ENCODE data around the gene ERICH4. TPM values are rescaled to one million over a fixed set of nuclear protein-coding genes. Genes with fewer than 3 reads are reported as not detected.

The ERICH4 gene
- total RNA-seq, 4 donors from 2014 or later: 17.3 to 49.0 (median 22.3) TPM

DNA sequence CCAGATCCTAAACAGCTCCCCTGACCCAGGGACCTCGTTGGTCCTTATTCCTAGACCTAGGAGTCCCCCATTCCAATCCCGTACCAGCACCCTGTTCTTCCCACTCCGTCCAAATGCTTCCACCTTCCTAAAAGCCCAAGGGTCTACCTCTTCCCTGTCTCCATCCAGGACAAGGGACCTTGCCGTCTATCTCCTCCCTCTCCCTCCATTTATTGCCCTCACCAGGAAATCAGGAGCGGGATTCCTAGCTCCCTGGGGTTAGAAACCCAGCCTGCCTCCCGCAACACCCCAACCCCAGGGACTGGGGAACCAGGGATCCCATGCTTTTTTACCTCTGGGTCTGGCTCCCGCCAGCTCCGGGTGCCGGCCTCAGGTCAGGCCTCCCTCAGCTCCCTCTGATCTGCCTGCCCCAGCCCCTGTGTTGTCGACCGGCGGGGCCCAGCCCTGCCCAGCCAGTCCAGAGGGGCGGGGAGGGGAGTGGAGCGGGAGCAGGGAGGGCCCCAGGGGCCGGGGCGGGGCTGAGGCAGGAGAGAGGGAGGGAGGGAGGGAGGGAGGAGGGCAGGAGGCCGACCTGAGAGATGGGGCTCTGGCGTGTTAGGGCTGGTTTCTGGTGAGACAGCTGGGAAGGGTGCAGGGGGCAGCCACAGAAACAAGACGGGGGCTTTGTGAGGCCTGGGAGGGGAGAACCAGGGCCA is 15.9 kb upstream of the ERICH4 start, which contains the start of gene B3GNT8:
Gene B3GNT8, minus strand, starts transcription at position 423 of the 695 bp plus-strand sequence. CDS start 596 bp downstream, outside the sequence.
- peak; percentile 31 to 95 (median 93) for DNase-seq
- TF ChIP-seq, protein P1, sequence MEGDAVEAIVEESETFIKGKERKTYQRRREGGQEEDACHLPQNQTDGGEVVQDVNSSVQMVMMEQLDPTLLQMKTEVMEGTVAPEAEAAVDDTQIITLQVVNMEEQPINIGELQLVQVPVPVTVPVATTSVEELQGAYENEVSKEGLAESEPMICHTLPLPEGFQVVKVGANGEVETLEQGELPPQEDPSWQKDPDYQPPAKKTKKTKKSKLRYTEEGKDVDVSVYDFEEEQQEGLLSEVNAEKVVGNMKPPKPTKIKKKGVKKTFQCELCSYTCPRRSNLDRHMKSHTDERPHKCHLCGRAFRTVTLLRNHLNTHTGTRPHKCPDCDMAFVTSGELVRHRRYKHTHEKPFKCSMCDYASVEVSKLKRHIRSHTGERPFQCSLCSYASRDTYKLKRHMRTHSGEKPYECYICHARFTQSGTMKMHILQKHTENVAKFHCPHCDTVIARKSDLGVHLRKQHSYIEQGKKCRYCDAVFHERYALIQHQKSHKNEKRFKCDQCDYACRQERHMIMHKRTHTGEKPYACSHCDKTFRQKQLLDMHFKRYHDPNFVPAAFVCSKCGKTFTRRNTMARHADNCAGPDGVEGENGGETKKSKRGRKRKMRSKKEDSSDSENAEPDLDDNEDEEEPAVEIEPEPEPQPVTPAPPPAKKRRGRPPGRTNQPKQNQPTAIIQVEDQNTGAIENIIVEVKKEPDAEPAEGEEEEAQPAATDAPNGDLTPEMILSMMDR (IDR thresholded peaks at IDR 0.05): no peak
- TF ChIP-seq POLR2A (IDR thresholded peaks at IDR 0.05): peak; percentile 97 to 98
- H3K27me3 ChIP-seq: no peaks in the 10 kb centered on the region
- H3K36me3 ChIP-seq: peaks cover 0 to 44% (median 2%) of the 10 kb centered on the region in 3 donors
- no peaks in the 10 kb centered on the region for H3K9me3 ChIP-seq
- peak within 1 kb of the TSS; percentile 68 to 98 (median 88) for H3K27ac ChIP-seq
- peaks cover 0 to 57% (median 4%) of the 10 kb centered on the region in 4 donors for H3K4me1 ChIP-seq
- H3K4me3 ChIP-seq: peak within 1 kb of the TSS; percentile 16 to 67 (median 56)

DNA sequence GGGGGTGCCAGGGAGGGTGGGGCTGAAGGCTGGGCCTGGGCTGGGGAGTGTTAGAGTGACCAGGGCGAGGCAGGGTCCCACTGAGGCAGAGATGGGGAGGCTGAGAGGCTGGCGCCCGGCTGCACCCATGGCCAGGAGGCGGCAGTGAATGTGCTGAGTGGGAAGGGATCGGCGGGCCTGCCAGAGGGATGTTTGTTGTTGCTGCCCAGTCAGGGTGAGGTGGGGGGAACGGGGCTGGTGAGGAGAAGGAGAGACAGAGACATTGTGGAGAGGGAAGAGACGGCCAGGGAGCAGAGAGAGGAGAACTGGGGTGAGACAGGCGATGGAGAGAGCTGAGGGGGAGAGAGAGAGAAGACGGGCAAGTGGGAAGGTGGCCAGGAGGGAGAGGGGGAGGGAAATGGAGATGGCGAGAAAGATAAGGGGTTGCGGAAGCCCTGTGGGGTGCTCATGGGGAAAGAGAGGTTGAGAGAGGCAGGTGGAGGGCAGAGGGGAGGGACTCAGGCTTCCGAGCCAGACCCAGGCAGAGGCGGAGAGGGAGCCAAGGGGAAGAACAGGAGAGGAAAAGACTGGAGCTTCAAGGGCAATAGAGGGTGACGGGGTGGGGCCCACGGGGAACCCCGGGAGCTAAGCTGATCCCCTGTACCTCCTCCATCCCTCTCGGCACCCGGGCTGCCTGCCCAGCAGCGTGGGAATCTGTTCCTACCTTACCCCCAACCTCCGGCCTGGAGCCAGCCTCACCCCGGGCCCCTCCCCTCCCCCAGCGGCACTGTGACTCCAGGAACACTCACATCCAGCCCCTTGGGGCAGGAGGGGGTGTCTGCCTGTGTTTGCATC is 15.1 kb upstream of the ERICH4 start:
- no peak for TF ChIP-seq POLR2A (IDR thresholded peaks at IDR 0.05)
- TF ChIP-seq, protein P1 (IDR thresholded peaks at IDR 0.05): peak in 1 of 6 experiments; percentile 7
- peak; percentile 20 to 73 (median 73) for DNase-seq
- no peaks in the 10 kb centered on the region for H3K27me3 ChIP-seq
- H3K9me3 ChIP-seq: no peaks in the 10 kb centered on the region
- H3K4me3 ChIP-seq: peak overlapping the region; percentile 16 to 67 (median 56)
- peak overlapping the region; percentile 68 to 98 (median 88) for H3K27ac ChIP-seq
- H3K4me1 ChIP-seq: peaks cover 0 to 49% (median 4%) of the 10 kb centered on the region in 4 donors
- peaks cover 0 to 41% (median 2%) of the 10 kb centered on the region in 3 donors for H3K36me3 ChIP-seq

DNA sequence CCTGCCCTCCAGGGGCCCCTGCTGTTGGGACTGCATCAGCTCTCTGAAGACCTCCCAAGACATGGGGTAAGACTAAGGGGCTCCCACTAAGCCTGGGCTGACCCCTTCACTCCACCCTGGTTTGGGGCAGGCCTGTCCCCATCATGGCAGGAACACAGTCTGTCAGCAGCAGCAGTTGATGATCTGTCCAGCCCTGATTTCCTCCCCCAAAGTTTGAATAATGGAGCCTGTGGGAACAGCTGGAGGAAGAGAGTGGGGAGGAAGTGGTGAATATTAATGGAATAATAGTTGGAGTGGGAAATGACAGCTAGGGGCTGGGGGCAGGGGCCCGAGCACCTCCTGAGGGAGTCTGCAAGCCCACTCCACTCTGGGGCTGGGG is 14.5 kb upstream of the ERICH4 start:
- TF ChIP-seq, protein P1 (IDR thresholded peaks at IDR 0.05): no peak
- TF ChIP-seq POLR2A (IDR thresholded peaks at IDR 0.05): no peak
- peak overlapping the region in 3 of 4 donors; percentile 46 to 67 (median 66) for H3K4me3 ChIP-seq
- H3K27me3 ChIP-seq: no peaks in the 10 kb centered on the region
- H3K9me3 ChIP-seq: no peaks in the 10 kb centered on the region
- peaks cover 0 to 45% (median 4%) of the 10 kb centered on the region in 4 donors for H3K4me1 ChIP-seq
- peaks cover 0 to 41% (median 2%) of the 10 kb centered on the region in 3 donors for H3K36me3 ChIP-seq
- H3K27ac ChIP-seq: peak overlapping the region; percentile 68 to 98 (median 88)
- DNase-seq: no peak

DNA sequence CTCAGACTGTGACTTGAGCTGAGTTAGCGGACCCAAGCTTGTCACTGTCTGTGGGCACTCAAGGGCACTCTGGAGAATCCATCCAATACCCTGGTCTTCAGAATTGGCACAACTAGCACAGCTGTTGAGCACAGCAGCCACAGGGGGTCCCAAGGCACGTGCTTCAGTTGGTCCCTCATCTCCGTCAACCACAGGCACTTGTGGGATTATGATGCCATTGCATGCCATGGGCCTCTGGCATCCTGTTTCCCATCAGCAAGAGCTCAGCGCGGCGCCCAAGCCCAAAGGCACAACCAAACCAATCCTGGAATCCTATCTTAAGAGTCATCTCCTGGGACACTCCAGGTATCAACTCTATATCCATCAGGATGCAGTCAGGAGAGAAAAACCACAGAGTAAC is 12.0 kb upstream of the ERICH4 start:
- Histone ChIP-seq H3K27me3 (no peaks in the 10 kb centered on the region), H3K9me3 (no peaks in the 10 kb centered on the region), H3K4me3 (no peak overlapping the region), H3K4me1 (peaks cover 0 to 30% (median 4%) of the 10 kb centered on the region in 4 donors), H3K27ac (no peak overlapping the region), H3K36me3 (peaks cover 0 to 29% (median 0%) of the 10 kb centered on the region in 3 donors)
- TF ChIP-seq, protein P1 (IDR thresholded peaks at IDR 0.05): no peak
- TF ChIP-seq POLR2A (IDR thresholded peaks at IDR 0.05): no peak
- DNase-seq: no peak
